Osteocyte (in vitro differentiated cells): ENCODE data around the gene TNFSF11. TPM values are rescaled to one million over a fixed set of nuclear protein-coding genes. Genes with fewer than 3 reads are reported as not detected.

Source experiments
- DNase-seq: peaks from one replicate; pipeline ENCODE4 v3.0.0; 2021; ENCODE audit warnings: mixed read lengths; ENCODE audit not compliant: unreplicated experiment; ENCODE audit errors: extremely low spot score
- H3K27ac Mint-ChIP-seq: one replicate; pipeline ENCODE4 v1.8.0; 2021; ENCODE audit warnings: mild to moderate bottlenecking, mixed read lengths; ENCODE audit not compliant: unreplicated experiment
- H3K27me3 Mint-ChIP-seq: one replicate; pipeline ENCODE4 v1.8.0; 2021; ENCODE audit warnings: mixed read lengths; ENCODE audit not compliant: unreplicated experiment
- H3K36me3 Mint-ChIP-seq: one replicate; pipeline ENCODE4 v1.8.0; 2021; ENCODE audit warnings: mixed read lengths; ENCODE audit not compliant: unreplicated experiment
- H3K4me1 Mint-ChIP-seq: one replicate; pipeline ENCODE4 v1.8.0; 2021; ENCODE audit warnings: mixed read lengths; ENCODE audit not compliant: unreplicated experiment
- H3K4me3 Mint-ChIP-seq: one replicate; pipeline ENCODE4 v1.8.0; 2021; ENCODE audit warnings: mild to moderate bottlenecking, moderate library complexity, mixed read lengths; ENCODE audit not compliant: unreplicated experiment
- H3K9me3 Mint-ChIP-seq: one replicate; pipeline ENCODE4 v1.8.0; 2021; ENCODE audit warnings: mixed read lengths; ENCODE audit not compliant: unreplicated experiment
- total RNA-seq: library from RNA; stranded (reverse); gene quantifications from 2 replicates; pipeline ENCODE4 v1.2.1, GENCODE V29; 2021
- TF ChIP-seq, protein P1 (sequence below): fragments of 200-600 bp; sonication (generic); IDR thresholded peaks from 2 replicates; pipeline ENCODE4 v1.5.0; 2021; ENCODE audit warnings: antibody characterized with exemption, mild to moderate bottlenecking, moderate library complexity

Gene TNFSF11
- total RNA-seq, 1 donor from 2014 or later, result not detected

DNA sequence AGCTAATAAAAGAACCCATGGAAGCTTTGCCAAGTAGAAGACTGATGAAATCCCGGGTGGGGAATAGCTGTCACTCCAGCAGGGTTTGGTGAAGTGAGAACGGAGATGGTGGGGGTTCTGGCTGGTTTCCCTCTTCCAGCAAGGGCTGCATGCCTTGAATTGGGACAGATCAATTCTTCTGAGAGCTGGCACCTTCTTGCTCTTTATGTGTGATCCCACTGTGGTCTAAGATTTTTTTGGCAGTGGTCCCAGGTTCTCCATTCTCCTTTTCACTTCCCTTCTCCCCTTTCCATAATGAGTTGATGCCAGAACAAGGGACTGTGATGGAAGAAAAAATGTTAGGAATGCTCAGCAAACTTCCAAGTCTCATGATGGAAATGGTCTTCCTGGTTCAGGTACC is 50.0 kb downstream of the TNFSF11 start:
- TF ChIP-seq, protein P1, sequence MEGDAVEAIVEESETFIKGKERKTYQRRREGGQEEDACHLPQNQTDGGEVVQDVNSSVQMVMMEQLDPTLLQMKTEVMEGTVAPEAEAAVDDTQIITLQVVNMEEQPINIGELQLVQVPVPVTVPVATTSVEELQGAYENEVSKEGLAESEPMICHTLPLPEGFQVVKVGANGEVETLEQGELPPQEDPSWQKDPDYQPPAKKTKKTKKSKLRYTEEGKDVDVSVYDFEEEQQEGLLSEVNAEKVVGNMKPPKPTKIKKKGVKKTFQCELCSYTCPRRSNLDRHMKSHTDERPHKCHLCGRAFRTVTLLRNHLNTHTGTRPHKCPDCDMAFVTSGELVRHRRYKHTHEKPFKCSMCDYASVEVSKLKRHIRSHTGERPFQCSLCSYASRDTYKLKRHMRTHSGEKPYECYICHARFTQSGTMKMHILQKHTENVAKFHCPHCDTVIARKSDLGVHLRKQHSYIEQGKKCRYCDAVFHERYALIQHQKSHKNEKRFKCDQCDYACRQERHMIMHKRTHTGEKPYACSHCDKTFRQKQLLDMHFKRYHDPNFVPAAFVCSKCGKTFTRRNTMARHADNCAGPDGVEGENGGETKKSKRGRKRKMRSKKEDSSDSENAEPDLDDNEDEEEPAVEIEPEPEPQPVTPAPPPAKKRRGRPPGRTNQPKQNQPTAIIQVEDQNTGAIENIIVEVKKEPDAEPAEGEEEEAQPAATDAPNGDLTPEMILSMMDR, result no peak
- Mint-ChIP-seq H3K27me3 (peaks cover 49% of the 10 kb centered on the region), H3K4me1 (peaks cover 4% of the 10 kb centered on the region), H3K27ac (no peak overlapping the region), H3K36me3 (no peaks in the 10 kb centered on the region), H3K9me3 (no peaks in the 10 kb centered on the region), H3K4me3 (no peak overlapping the region)
- no peak for DNase-seq

DNA sequence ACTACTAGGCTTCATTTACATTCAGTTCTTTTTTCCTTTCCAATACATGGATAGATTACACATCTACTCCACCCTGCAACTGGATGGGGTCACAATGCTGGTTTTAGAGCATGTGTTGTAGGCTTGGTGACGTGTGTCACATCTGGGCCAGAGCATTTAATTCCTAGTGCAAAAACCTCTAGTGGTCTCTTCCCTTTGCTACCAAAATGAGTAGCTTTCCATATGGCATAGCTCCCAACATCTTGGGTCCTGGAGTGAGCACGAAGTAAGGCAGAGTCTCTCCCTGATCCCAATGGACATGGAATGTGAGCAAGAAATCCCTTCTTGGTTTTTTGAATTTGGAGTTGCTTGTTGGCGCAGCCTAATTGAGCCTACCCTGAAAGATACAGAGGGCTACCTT is 51.7 kb downstream of the TNFSF11 start:
- no peak overlapping the region for H3K27ac Mint-ChIP-seq
- no peak overlapping the region for H3K4me3 Mint-ChIP-seq
- no peaks in the 10 kb centered on the region for H3K9me3 Mint-ChIP-seq
- H3K27me3 Mint-ChIP-seq, result peaks cover 52% of the 10 kb centered on the region
- peaks cover 4% of the 10 kb centered on the region for H3K4me1 Mint-ChIP-seq
- no peak for DNase-seq
- H3K36me3 Mint-ChIP-seq, result no peaks in the 10 kb centered on the region
- TF ChIP-seq, protein P1, result no peak

DNA sequence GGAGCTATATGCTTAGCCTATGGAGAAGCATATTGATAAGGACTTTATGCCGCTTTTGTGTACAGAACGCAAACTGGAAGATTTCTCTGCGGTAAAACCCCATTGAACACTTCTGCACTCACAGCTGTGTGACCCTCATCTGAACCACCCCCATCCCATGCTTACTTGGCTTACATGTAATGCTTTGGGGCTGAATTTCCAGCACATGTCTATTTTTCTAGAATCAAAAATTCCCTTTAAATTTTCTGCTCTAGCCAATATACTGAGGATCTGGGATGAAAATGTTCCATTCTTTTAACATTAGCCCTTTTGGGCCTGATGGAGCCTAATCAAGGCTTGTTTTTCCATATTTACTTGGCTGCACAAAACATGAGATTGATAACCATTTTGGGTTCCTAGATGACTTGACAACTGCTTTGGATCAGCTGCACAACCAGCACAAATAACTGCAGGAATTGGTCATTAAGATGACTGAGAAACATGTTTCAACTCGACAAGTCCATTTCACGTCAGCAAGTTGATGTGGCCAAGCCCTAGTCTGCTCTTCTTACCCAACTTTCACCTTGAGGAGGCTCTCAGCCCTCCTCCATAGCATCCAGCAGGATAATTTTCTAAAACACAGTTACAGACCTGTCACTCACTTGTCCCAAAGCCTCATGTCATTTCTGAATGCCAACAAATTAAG is 52.4 kb downstream of the TNFSF11 start:
- Mint-ChIP-seq H3K4me1 (peaks cover 4% of the 10 kb centered on the region), H3K36me3 (no peaks in the 10 kb centered on the region), H3K9me3 (no peaks in the 10 kb centered on the region), H3K27ac (no peak overlapping the region), H3K4me3 (no peak overlapping the region), H3K27me3 (peaks cover 58% of the 10 kb centered on the region)
- no peak for DNase-seq
- TF ChIP-seq, protein P1, result no peak

DNA sequence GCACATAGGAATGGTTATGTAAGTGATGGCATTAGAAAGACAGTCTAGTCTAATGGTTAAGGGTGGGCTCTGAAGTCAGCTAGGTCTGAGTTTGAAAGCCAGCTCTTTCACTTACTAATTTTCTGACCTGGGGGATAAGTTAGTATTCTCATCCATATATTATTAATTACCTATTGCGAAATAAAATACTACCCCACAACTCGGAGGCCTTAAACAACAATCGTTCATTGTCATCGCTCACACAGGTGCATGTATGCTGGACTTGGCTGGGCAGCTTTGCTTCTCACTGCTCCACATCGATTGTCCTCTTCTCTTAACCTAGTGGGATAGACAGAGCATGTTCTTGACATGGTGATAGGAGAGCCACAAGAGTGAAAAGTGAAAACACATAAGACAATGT is 54.7 kb downstream of the TNFSF11 start:
- H3K9me3 Mint-ChIP-seq, result no peaks in the 10 kb centered on the region
- no peak overlapping the region for H3K4me3 Mint-ChIP-seq
- DNase-seq, result no peak
- TF ChIP-seq, protein P1, result no peak
- no peaks in the 10 kb centered on the region for H3K36me3 Mint-ChIP-seq
- peaks cover 68% of the 10 kb centered on the region for H3K27me3 Mint-ChIP-seq
- H3K27ac Mint-ChIP-seq, result no peak overlapping the region
- H3K4me1 Mint-ChIP-seq, result peaks cover 4% of the 10 kb centered on the region

DNA sequence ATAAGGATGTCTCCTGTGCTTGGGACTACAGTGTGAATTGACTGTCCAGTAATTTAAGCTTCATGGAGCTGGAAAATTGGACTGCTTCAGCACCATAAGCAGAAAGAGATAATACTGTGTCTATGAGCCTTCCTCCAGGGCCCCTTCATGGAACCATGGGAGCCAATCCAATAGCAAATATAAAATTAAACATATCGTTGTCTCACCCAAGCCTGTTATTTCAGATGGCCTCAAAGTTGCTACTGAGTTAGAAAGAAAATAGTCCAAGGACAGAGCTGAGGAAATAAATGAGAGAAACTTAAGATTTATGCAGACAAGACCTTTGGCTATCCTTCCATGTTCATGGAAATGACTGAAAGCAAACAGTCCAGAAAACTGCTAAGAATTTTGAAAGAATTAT is 57.2 kb downstream of the TNFSF11 start:
- TF ChIP-seq, protein P1, result no peak

More for the DNA sequence above, 57.2 kb downstream of the TNFSF11 start:
- Mint-ChIP-seq H3K27ac (no peak overlapping the region), H3K9me3 (no peaks in the 10 kb centered on the region), H3K36me3 (no peaks in the 10 kb centered on the region), H3K27me3 (peaks cover 68% of the 10 kb centered on the region), H3K4me1 (no peaks in the 10 kb centered on the region), H3K4me3 (no peak overlapping the region)
- DNase-seq, result no peak
